Upper lobe of left lung (tissue), 6 donors: ENCODE measurements around the gene SELP. TPM values are rescaled to one million over a fixed set of nuclear protein-coding genes. Genes with fewer than 3 reads are reported as not detected.

Source experiments
- ATAC-seq, 2 donors: fragments of 200-7000 bp; cut with Tn5 transposase; one replicate each; pipeline ENCODE4 v1.9.1; 2022; ENCODE audit warnings: mild to moderate bottlenecking in 2 of 2, moderate library complexity in 2 of 2; ENCODE audit not compliant: low FRiP score in 2 of 2
- DNase-seq, 2 donors: peaks; one replicate each; pipeline ENCODE4 v3.0.0-alpha.2; 2019 to 2020
- H3K27ac ChIP-seq, 4 donors: fragments of 200-600 bp; sonication (generic); one replicate each; pipeline ENCODE4 v1.5.1; 2016 to 2019
- H3K27me3 ChIP-seq, 4 donors: fragments of 200-600 bp; sonication (generic); one replicate each; pipeline ENCODE4 v1.5.1; 2017 to 2019
- H3K36me3 ChIP-seq, 4 donors: fragments of 200-600 bp; sonication (generic); one replicate each; pipeline ENCODE4 v1.5.1; 2016 to 2019
- H3K4me1 ChIP-seq, 4 donors: fragments of 200-600 bp; sonication (generic); one replicate each; pipeline ENCODE4 v1.5.1; 2018 to 2019
- H3K4me3 ChIP-seq, 4 donors: fragments of 200-600 bp; sonication (generic); one replicate each; pipeline ENCODE4 v1.5.1; 2017 to 2019; ENCODE audit warnings: mild to moderate bottlenecking in 2 of 4, moderate library complexity in 1 of 4
- H3K9me3 ChIP-seq, 4 donors: fragments of 200-600 bp; sonication (generic); one replicate each; pipeline ENCODE4 v1.5.1; 2018 to 2019
- CTCF ChIP-seq, 6 experiments: fragments of 450-650 bp in 4 of 6; fragments of 200-600 bp in 2 of 6; sonication (generic) in 2 of 6; IDR thresholded peaks; one replicate each; pipeline ENCODE4 v1.5.1; 2016 to 2019; ENCODE audit warnings: antibody characterized with exemption in 6 of 6
- EP300 ChIP-seq, 4 donors: sonication (generic); formaldehyde crosslinking; IDR thresholded peaks; one replicate each; pipeline ENCODE4 v1.5.1; 2017; ENCODE audit warnings: antibody characterized with exemption in 4 of 4, control low read depth in 2 of 4
- POLR2A ChIP-seq, 4 donors: fragments of 450-650 bp; IDR thresholded peaks; one replicate each; pipeline ENCODE4 v1.5.1; 2016 to 2017; ENCODE audit warnings: antibody characterized with exemption in 4 of 4, mild to moderate bottlenecking in 2 of 4
- POLR2AphosphoS5 ChIP-seq, 2 donors: sonication (generic); formaldehyde crosslinking; IDR thresholded peaks; one replicate each; pipeline ENCODE4 v1.5.1; 2017; ENCODE audit warnings: antibody characterized with exemption in 2 of 2
- WGBS, 2 donors: methylation state at CpG; one replicate each; pipeline ENCODE4 v1.1.5; 2017 to 2018; 5-methylcytosine and 5-hydroxymethylcytosine counted together
- total RNA-seq, 6 donors: library from RNA; depleted of rRNA in 4 of 6; stranded (reverse); fragments of >200 nt in 4 of 6; gene quantifications; one replicate each; pipeline versions ENCODE4 v1.1.0 to v1.2.1, GENCODE V29; 2016 to 2021
- donor health status: DM: no; HTN: no; CAD: no; lungs with moderate emphysema.
- donor health status: DM: no; HTN: yes; CAD: no; lungs with severe emphysema.

Gene SELP
- total RNA-seq, 6 donors from 2014 or later: 1.0 to 40.4 (median 7.6) TPM

- Histone ChIP-seq H3K27ac (no peak overlapping the region), H3K36me3 (no peaks in the 10 kb centered on the region), H3K4me1 (no peaks in the 10 kb centered on the region), H3K4me3 (no peak overlapping the region), H3K9me3 (no peaks in the 10 kb centered on the region), H3K27me3 (no peaks in the 10 kb centered on the region)
- WGBS, 2 donors: 52 to 58% methylated on average over 1 of the region's 1 CpG
- TF ChIP-seq EP300 (IDR thresholded peaks at IDR 0.05) (no peak), POLR2A (IDR thresholded peaks at IDR 0.05) (no peak), CTCF (IDR thresholded peaks at IDR 0.05) (no peak), POLR2AphosphoS5 (IDR thresholded peaks at IDR 0.05) (no peak)
- ATAC-seq: peak in 1 of 2 donors; percentile 50
- no peak for DNase-seq
Measured at GRCh38 chr1:169572187-169572586, 57.7 kb downstream of the SELP start.

- no peak overlapping the region for H3K4me3 ChIP-seq
- no peaks in the 10 kb centered on the region for H3K9me3 ChIP-seq
- DNase-seq (no peak), ATAC-seq (no peak)
- no peaks in the 10 kb centered on the region for H3K36me3 ChIP-seq
- 66 to 83% methylated on average over 3 of the region's 3 CpGs for WGBS, 2 donors
- no peak overlapping the region for H3K27ac ChIP-seq
- H3K4me1 ChIP-seq: no peaks in the 10 kb centered on the region
- TF ChIP-seq POLR2AphosphoS5 (IDR thresholded peaks at IDR 0.05) (no peak), POLR2A (IDR thresholded peaks at IDR 0.05) (no peak), EP300 (IDR thresholded peaks at IDR 0.05) (no peak), CTCF (IDR thresholded peaks at IDR 0.05) (no peak)
- no peaks in the 10 kb centered on the region for H3K27me3 ChIP-seq
Measured at GRCh38 chr1:169571450-169571849, 58.5 kb downstream of the SELP start.

- peaks cover 0 to 8% (median 0%) of the 10 kb centered on the region in 4 donors for H3K4me1 ChIP-seq
- ATAC-seq (no peak), DNase-seq (no peak)
- H3K36me3 ChIP-seq: no peaks in the 10 kb centered on the region
- no peak for TF ChIP-seq EP300 (IDR thresholded peaks at IDR 0.05)
- no peak for TF ChIP-seq POLR2AphosphoS5 (IDR thresholded peaks at IDR 0.05)
- TF ChIP-seq CTCF (IDR thresholded peaks at IDR 0.05): no peak
- H3K9me3 ChIP-seq: no peaks in the 10 kb centered on the region
- no peaks in the 10 kb centered on the region for H3K27me3 ChIP-seq
- H3K27ac ChIP-seq: no peak overlapping the region
- no peak overlapping the region for H3K4me3 ChIP-seq
- WGBS, 2 donors: 54 to 58% methylated on average over 1 of the region's 1 CpG
Measured at GRCh38 chr1:169570172-169570574, 59.8 kb downstream of the SELP start.

- peaks cover 0 to 8% (median 0%) of the 10 kb centered on the region in 4 donors for H3K4me1 ChIP-seq
- H3K9me3 ChIP-seq: peaks cover 0 to under 1% (median 0%) of the 10 kb centered on the region in 4 donors
- TF ChIP-seq CTCF (IDR thresholded peaks at IDR 0.05): no peak
- TF ChIP-seq EP300 (IDR thresholded peaks at IDR 0.05): no peak
- TF ChIP-seq POLR2AphosphoS5 (IDR thresholded peaks at IDR 0.05): no peak
- no peak for TF ChIP-seq POLR2A (IDR thresholded peaks at IDR 0.05)
- DNase-seq: no peak
- H3K27ac ChIP-seq: no peak overlapping the region
- no peak for ATAC-seq
- WGBS, 2 donors: 26 to 38% methylated on average over 1 of the region's 1 CpG
- no peak overlapping the region for H3K4me3 ChIP-seq
- H3K36me3 ChIP-seq: no peaks in the 10 kb centered on the region
- H3K27me3 ChIP-seq: no peaks in the 10 kb centered on the region
Measured at GRCh38 chr1:169568497-169568896, 61.4 kb downstream of the SELP start.
